ENCODE measurements around the gene DAB2IP.

The DAB2IP gene

DNA sequence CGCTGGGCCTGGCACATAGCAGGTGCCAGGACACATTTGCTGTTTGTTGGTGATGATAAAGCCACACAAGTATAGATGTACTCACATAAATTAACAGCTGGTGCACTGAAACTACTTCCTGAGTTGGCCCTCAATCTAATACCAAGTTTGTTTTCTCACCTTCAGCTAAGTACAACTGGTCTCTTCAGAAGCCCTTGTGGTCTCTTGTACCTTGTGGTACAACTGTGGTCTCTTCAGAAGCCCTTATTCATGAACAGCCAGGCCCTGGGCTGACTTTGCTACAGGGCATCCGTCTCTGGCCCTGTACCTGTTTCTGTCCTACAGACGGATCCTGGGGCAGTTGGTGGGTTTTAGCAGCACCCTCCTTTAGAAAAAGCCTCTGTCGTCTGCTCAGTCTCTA, 81.5 kb downstream of the DAB2IP start:
- no peaks in the 10 kb centered on the region for H3K9me3 ChIP-seq (ENCODE audit: insufficient read depth, low read depth, low read length)
- H3K36me3 ChIP-seq (ENCODE audit: insufficient read depth, low read length): no peaks in the 10 kb centered on the region
- no peak overlapping the region for H3K9ac ChIP-seq (ENCODE audit: low read depth, low read length)
- peaks cover 22% of the 10 kb centered on the region for H3K4me1 ChIP-seq (ENCODE audit: insufficient read depth, low read length)
- no peak overlapping the region for H3K27ac ChIP-seq (ENCODE audit: low read depth, low read length)
- WGBS: 86% methylated on average over 4 of the region's 4 CpGs
- H3K27me3 ChIP-seq (ENCODE audit: insufficient read depth, low read length): peaks cover 5% of the 10 kb centered on the region; the same call in 1 of the 2 replicates
- H3K4me3 ChIP-seq (ENCODE audit: low read length): no peak overlapping the region

DNA sequence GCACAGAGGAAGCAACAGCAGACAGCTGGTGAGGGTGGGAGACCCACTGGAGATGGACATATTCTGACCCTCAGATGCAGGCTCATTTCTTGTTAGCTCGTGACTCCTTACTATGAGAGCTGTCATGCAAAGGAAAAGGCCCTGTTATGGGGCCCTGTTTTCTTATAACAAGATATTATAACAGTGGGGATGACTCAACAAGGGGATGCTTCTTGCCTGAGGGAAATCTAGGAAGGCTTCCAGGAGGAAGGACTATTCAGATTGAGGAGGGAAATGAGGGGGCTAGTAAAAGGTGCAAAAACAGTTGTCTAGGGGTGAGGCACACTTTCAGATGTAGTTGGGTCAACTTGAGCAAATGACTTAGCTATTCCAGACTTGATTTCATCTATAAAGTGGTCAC, 83.0 kb downstream of the DAB2IP start:
- no peak overlapping the region for H3K9ac ChIP-seq (ENCODE audit: low read depth, low read length)
- 95% methylated on average over 1 of the region's 1 CpG for WGBS
- H3K9me3 ChIP-seq (ENCODE audit: insufficient read depth, low read depth, low read length): no peaks in the 10 kb centered on the region
- H3K36me3 ChIP-seq (ENCODE audit: insufficient read depth, low read length): no peaks in the 10 kb centered on the region
- H3K4me1 ChIP-seq (ENCODE audit: insufficient read depth, low read length): peaks cover 34% of the 10 kb centered on the region
- H3K4me3 ChIP-seq (ENCODE audit: low read length): no peak overlapping the region
- H3K27ac ChIP-seq (ENCODE audit: low read depth, low read length): no peak overlapping the region
- peaks cover 5% of the 10 kb centered on the region; the same call in 1 of the 2 replicates for H3K27me3 ChIP-seq (ENCODE audit: insufficient read depth, low read length)

DNA sequence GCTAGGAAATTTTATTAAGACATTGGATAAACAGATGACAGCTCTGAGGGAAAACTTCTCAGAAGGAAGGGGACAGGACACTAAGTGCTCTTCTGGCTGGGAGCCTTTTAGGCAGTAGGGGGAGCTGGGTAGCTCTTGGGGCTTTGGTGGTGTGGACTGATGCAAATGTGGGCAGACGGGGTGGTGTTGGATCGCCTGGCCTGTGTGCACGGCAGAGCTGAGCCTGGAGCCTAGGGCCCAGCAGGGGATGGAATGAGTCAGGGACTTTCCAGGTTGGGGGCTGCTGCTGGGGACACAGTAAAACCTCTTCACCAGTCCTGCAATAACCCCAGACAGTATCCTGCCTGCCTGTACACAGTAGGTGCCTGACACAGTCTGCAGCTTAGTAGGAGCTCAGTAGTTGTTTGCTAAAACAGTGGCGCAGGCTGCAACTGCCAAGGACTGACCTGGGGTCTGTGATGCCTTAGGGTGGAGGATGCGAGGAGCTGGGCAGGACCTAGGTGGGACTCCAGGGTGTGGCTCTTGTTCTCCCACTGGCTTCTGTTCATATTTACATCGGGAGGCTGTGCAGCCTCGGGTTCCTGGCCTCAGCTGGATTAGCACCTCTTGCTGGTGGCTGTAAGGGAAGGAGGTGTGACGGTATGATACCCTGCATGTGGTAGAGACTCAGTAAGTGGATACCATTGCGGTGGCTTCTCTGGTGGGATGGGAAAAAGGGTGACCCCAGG, 83.8 kb downstream of the DAB2IP start:
- Histone ChIP-seq H3K4me1 (ENCODE audit: insufficient read depth, low read length) (peaks cover 39% of the 10 kb centered on the region), H3K27me3 (ENCODE audit: insufficient read depth, low read length) (peaks cover 5% of the 10 kb centered on the region; the same call in 1 of the 2 replicates), H3K4me3 (ENCODE audit: low read length) (peak overlapping the region; percentile 74)

DNA sequence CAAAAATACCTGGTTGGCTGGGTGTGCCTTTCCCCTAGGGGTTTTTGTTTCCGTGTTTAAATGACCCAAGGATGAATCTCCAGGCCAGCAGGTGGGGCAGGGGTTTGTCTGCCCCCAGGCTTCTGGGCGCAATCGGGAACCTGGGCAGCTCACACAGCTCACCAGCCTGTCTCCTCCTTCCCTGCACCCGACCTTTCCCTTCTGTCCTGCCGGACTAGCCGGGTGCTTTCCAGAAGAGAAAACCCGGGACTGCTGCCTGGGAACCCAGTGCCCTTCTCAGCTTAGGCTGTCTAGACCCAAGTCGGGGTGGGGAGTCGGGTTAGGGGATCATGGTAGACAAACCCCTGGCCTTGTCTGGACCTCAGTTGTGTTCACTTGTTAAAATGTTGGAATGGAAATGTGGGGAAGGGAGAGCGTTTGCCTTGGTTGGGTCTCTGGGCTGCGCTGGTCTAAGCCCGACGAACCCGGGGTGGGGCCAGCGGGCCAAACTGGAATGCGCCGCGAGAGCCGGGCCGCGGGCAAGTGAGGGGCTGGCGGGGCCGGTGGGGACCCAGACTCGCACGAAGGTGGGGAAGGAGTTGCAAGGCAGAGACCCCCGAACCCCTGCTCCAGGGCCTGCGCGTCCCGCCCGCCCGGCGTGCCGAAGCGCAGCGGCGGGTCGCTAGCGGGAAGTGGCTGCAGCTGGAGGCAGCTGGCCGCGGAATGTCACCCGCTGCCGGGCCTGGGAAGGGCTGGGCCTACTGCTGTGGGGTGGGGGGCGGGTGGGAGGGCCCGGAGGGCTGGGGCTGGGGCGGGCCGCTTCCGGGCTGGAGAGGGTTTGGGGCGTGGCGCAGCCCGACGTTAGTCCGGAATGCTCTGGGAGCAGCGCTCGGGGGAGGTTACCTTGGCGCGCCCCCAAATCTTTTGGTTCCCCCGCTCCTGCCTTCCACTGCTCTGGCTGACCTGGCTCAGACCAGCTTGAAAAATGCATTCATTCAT, 84.6 kb downstream of the DAB2IP start:
- H3K36me3 ChIP-seq (ENCODE audit: insufficient read depth, low read length): no peaks in the 10 kb centered on the region
- H3K4me3 ChIP-seq (ENCODE audit: low read length): peak overlapping the region; percentile 74
- peaks cover 47% of the 10 kb centered on the region for H3K4me1 ChIP-seq (ENCODE audit: insufficient read depth, low read length)
- H3K9ac ChIP-seq (ENCODE audit: low read depth, low read length): peak overlapping the region; percentile 30
- WGBS: 3% methylated on average over 51 of the region's 57 CpGs
- H3K27me3 ChIP-seq (ENCODE audit: insufficient read depth, low read length): peaks cover 5% of the 10 kb centered on the region; the same call in 1 of the 2 replicates
- H3K9me3 ChIP-seq (ENCODE audit: insufficient read depth, low read depth, low read length): no peaks in the 10 kb centered on the region
- H3K27ac ChIP-seq (ENCODE audit: low read depth, low read length): no peak overlapping the region; the same call in 1 of the 2 replicates

More for the DNA sequence above, 83.8 kb downstream of the DAB2IP start:
- 15% methylated on average over 9 of the region's 9 CpGs for WGBS
- Histone ChIP-seq H3K9me3 (ENCODE audit: insufficient read depth, low read depth, low read length) (no peaks in the 10 kb centered on the region), H3K27ac (ENCODE audit: low read depth, low read length) (no peak overlapping the region), H3K9ac (ENCODE audit: low read depth, low read length) (no peak overlapping the region), H3K36me3 (ENCODE audit: insufficient read depth, low read length) (no peaks in the 10 kb centered on the region)

DNA sequence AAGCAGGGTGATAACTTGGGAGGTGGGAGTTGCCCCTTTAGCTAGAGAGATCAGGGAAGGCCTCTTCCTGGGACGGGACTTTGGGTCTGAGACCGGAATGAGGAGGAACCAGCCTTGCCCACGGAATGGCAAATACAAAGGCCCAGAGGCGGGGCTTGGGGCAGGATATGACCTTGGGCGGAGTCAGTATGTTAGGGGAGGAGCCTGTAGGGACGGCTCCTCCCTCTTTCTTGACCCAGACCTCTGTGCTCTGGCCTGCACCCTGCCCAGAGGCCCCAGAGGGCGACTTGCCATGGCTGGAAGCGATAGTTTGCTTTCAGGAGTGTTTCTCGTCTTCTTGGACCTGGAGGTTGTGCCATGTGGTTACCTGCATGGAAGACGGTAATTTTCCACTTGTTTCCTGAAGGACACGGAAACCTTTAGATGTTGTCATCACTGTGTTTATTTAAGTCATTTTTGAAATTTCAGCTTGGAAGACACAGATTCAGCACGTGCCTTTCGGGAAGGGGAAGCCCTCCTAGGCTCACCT, 85.6 kb downstream of the DAB2IP start:
- H3K36me3 ChIP-seq (ENCODE audit: insufficient read depth, low read length): no peaks in the 10 kb centered on the region
- no peaks in the 10 kb centered on the region for H3K9me3 ChIP-seq (ENCODE audit: insufficient read depth, low read depth, low read length)
- H3K27ac ChIP-seq (ENCODE audit: low read depth, low read length): no peak overlapping the region
- H3K9ac ChIP-seq (ENCODE audit: low read depth, low read length): 0 out of 2 replicates have a peak overlapping the region, but pooled peaks have one; percentile 29
- peaks cover 55% of the 10 kb centered on the region for H3K4me1 ChIP-seq (ENCODE audit: insufficient read depth, low read length)
- peaks cover 5% of the 10 kb centered on the region; the same call in 1 of the 2 replicates for H3K27me3 ChIP-seq (ENCODE audit: insufficient read depth, low read length)
- H3K4me3 ChIP-seq (ENCODE audit: low read length): peak overlapping the region; percentile 74
- 67% methylated on average over 13 of the region's 13 CpGs for WGBS

DNA sequence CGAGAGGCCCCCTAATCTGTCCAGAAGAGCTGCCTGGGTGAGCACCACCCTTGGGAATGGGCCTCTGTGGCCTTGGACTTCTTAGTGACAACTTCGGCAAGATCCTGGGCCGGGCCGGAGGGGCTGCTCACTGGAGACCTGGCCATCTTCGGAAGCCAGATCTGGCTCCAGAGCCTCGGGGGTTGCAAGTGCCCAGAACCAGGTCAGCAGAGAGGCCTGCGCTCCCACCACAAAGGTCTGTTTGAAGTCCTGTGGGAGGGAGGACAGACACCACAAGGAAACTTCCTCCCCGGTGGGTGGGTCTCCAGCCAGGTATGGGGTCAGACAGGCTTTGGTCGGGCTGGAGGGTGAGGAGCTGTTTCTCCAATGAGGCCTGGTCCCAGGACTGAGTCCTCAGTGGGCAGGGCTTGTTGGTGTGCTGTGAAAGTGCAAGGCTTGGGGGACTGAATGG, 86.1 kb downstream of the DAB2IP start:
- no peak overlapping the region for H3K9ac ChIP-seq (ENCODE audit: low read depth, low read length)
- H3K27ac ChIP-seq (ENCODE audit: low read depth, low read length): no peak overlapping the region
- WGBS: 91% methylated on average over 9 of the region's 9 CpGs

DNA sequence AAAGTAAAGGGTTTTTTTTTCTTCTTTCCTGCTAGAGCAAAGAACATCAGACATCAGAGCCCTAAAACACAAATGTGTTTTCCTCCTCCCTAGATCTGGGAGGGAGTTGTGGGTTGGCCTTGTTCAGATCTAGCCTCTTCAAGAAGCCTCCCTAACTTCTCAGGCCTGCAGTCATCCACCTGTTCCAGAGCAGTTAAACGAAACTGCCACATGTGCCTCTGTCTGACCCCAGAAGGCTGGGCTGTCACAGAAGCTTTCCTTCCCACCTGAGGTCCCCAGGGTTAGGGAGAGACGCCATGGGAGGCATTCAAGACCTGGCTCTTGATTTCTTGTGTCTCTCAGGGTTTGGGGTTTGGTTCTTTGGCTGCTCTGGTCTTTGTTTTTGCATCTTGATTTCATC, 87.0 kb downstream of the DAB2IP start:
- WGBS: 81% methylated on average over 2 of the region's 2 CpGs
- Histone ChIP-seq H3K4me1 (ENCODE audit: insufficient read depth, low read length) (peaks cover 59% of the 10 kb centered on the region), H3K9me3 (ENCODE audit: insufficient read depth, low read depth, low read length) (no peaks in the 10 kb centered on the region), H3K4me3 (ENCODE audit: low read length) (no peak overlapping the region), H3K27me3 (ENCODE audit: insufficient read depth, low read length) (peaks cover 5% of the 10 kb centered on the region; the same call in 1 of the 2 replicates), H3K9ac (ENCODE audit: low read depth, low read length) (no peak overlapping the region), H3K36me3 (ENCODE audit: insufficient read depth, low read length) (no peaks in the 10 kb centered on the region), H3K27ac (ENCODE audit: low read depth, low read length) (no peak overlapping the region)

More for the DNA sequence above, 86.1 kb downstream of the DAB2IP start:
- H3K4me3 ChIP-seq (ENCODE audit: low read length): no peak overlapping the region
- H3K4me1 ChIP-seq (ENCODE audit: insufficient read depth, low read length): peaks cover 55% of the 10 kb centered on the region
- H3K9me3 ChIP-seq (ENCODE audit: insufficient read depth, low read depth, low read length): no peaks in the 10 kb centered on the region
- H3K36me3 ChIP-seq (ENCODE audit: insufficient read depth, low read length): no peaks in the 10 kb centered on the region
- H3K27me3 ChIP-seq (ENCODE audit: insufficient read depth, low read length): peaks cover 5% of the 10 kb centered on the region; the same call in 1 of the 2 replicates

DNA sequence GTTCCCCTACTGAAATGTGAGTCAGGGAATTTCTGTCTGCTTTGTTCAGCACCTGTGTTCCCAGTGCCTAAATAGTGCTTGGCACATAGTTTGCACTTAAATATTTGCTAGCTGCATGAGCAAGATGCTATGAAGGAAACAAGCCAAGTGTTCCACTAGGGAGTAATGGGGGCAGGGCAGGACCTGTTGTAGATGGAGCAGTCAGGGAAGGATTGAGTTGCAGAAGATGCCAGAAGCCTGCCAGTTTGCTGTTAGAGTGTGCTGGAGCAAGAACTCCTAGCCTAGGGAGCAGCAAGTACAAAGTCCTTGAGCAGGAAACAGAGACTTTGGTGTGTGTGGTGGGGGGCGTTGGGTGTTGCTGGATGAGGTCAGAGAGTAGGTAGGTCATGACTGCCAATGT, 87.5 kb downstream of the DAB2IP start:
- 80% methylated on average over 1 of the region's 1 CpG for WGBS
- H3K4me3 ChIP-seq (ENCODE audit: low read length): no peak overlapping the region
- H3K9me3 ChIP-seq (ENCODE audit: insufficient read depth, low read depth, low read length): no peaks in the 10 kb centered on the region
- peaks cover 5% of the 10 kb centered on the region; the same call in 1 of the 2 replicates for H3K27me3 ChIP-seq (ENCODE audit: insufficient read depth, low read length)
- no peaks in the 10 kb centered on the region for H3K36me3 ChIP-seq (ENCODE audit: insufficient read depth, low read length)
- no peak overlapping the region for H3K9ac ChIP-seq (ENCODE audit: low read depth, low read length)
- H3K4me1 ChIP-seq (ENCODE audit: insufficient read depth, low read length): peaks cover 65% of the 10 kb centered on the region
- no peak overlapping the region for H3K27ac ChIP-seq (ENCODE audit: low read depth, low read length)

DNA sequence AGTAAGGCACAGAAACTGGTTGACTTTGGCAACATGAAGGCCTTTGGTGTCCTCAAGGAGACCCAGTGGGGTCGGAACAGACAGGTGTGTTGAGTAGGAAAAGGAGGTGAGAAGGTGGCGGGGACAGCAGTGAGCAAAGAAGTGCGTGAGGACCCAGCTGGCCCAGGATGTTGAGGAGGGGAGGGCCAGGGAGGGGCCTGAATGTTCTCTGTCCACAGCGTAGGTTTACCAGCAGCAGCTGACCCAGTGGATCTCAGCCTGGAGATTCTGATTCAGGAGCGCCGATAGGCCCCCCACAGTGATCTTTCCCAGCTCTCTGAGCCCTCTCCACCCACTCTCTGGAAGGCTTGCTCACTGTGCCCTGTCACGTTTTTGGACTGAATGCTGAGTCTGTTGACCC, 88.5 kb downstream of the DAB2IP start:
- Histone ChIP-seq H3K4me3 (ENCODE audit: low read length) (no peak overlapping the region), H3K27me3 (ENCODE audit: insufficient read depth, low read length) (peaks cover 5% of the 10 kb centered on the region; the same call in 1 of the 2 replicates), H3K9ac (ENCODE audit: low read depth, low read length) (no peak overlapping the region), H3K4me1 (ENCODE audit: insufficient read depth, low read length) (peaks cover 71% of the 10 kb centered on the region), H3K9me3 (ENCODE audit: insufficient read depth, low read depth, low read length) (no peaks in the 10 kb centered on the region), H3K27ac (ENCODE audit: low read depth, low read length) (no peak overlapping the region), H3K36me3 (ENCODE audit: insufficient read depth, low read length) (no peaks in the 10 kb centered on the region)
- 72% methylated on average over 7 of the region's 7 CpGs for WGBS

DNA sequence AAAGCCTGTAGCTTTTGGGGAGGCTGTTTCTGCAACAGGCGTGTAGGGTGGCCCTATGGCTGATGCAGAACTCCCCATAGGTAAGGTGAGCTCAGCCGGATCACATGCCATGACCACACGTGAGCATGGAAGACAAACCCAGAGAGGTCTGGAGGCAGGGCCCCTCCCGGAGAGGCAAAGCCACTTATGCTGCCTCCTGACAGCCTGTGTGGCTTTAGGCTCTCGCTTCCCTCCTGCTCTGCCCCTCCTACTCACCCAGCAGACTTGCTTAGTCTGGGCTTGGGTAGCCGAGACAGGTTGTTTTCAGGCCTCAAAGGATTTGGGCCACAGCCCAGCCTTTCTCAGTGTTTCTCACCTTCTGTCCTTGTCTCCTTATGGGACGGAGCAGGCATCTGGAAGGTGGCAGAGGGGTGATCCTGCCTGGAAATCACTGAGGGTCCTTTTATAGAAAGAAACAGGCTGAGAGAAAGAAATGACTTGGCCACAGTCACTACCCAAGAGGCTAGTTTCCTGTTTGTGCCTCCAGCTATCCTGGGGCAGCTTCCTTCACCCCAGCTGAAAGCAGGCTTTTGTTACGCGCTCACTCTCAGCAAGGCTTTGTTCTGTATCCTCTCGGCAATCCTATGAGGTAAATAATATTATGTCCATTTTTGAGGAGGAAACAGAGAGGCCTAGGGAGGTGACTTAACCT, 89.9 kb downstream of the DAB2IP start:
- no peaks in the 10 kb centered on the region for H3K36me3 ChIP-seq (ENCODE audit: insufficient read depth, low read length)
- H3K4me3 ChIP-seq (ENCODE audit: low read length): no peak overlapping the region
- no peaks in the 10 kb centered on the region for H3K27me3 ChIP-seq (ENCODE audit: insufficient read depth, low read length)
- no peaks in the 10 kb centered on the region for H3K9me3 ChIP-seq (ENCODE audit: insufficient read depth, low read depth, low read length)
- H3K27ac ChIP-seq (ENCODE audit: low read depth, low read length): 0 out of 2 replicates have a peak overlapping the region, but pooled peaks have one; percentile 25
- 77% methylated on average over 10 of the region's 10 CpGs for WGBS
- no peak overlapping the region for H3K9ac ChIP-seq (ENCODE audit: low read depth, low read length)
- H3K4me1 ChIP-seq (ENCODE audit: insufficient read depth, low read length): peaks cover 64% of the 10 kb centered on the region
